K562 (cell line): ENCODE results near the gene ANXA3. TPM values are rescaled to one million over a fixed set of nuclear protein-coding genes. Genes with fewer than 3 reads are reported as not detected.
A peak's percentile ranks its signal among the peaks of the same experiment; 100 is the strongest.

Source experiments
- ARNT ChIP-seq, 2 experiments: fragments of 450-650 bp; IDR thresholded peaks; 2 replicates each; pipeline ENCODE4 v1.6.1; 2016; ENCODE audit warnings: mild to moderate bottlenecking in 1 of 2
- ATF4 ChIP-seq: fragments of 450-650 bp; formaldehyde crosslinking; IDR thresholded peaks from 2 replicates; pipeline ENCODE4 v1.4.0; 2022; ENCODE audit warnings: mild to moderate bottlenecking, moderate library complexity
- CC2D1A ChIP-seq: fragments of 450-650 bp; IDR thresholded peaks from 2 replicates; pipeline ENCODE4 v1.6.1; 2017; ENCODE audit warnings: mild to moderate bottlenecking
- LEF1 ChIP-seq: fragments of 450-650 bp; IDR thresholded peaks from 2 replicates; pipeline ENCODE4 v1.6.1; 2016; ENCODE audit warnings: mild to moderate bottlenecking
- MAFF ChIP-seq: IDR thresholded peaks from 2 replicates; pipeline ENCODE4 v1.6.1; 2012; ENCODE audit warnings: low read length, improper control_type of control experiment
- NR2C2 ChIP-seq, 2 experiments: fragments of 200-800 bp in 1 of 2; sonication (Bioruptor generic) in 1 of 2; sonication (generic) in 1 of 2; formaldehyde crosslinking in 1 of 2; IDR thresholded peaks; 2 replicates each; pipeline versions ENCODE4 v1.6.1 to v1.8.0; 2016 to 2022; ENCODE audit warnings: mild to moderate bottlenecking in 1 of 2, missing compliant biosample characterization in 1 of 2, missing genetic modification characterization in 1 of 2, missing genetic modification reagents in 1 of 2
- SAFB ChIP-seq: fragments of 200-400 bp; formaldehyde crosslinking; IDR thresholded peaks from 2 replicates; pipeline ENCODE4 v1.6.1; 2017; ENCODE audit warnings: low read depth, low read length, borderline replicate concordance
- TCF3 ChIP-seq: sonication (generic); formaldehyde crosslinking; IDR thresholded peaks from 2 replicates; pipeline ENCODE4 v1.4.0; 2020; ENCODE audit warnings: mild to moderate bottlenecking, missing genetic modification reagents
- ZBTB2 ChIP-seq: fragments of 450-650 bp; IDR thresholded peaks from 2 replicates; pipeline ENCODE4 v1.6.1; 2016; ENCODE audit warnings: antibody characterized with exemption
- ZBTB40 ChIP-seq, 2 experiments: fragments of 450-650 bp in 1 of 2; sonication (generic) in 1 of 2; formaldehyde crosslinking in 1 of 2; IDR thresholded peaks; 2 replicates each; pipeline versions ENCODE4 v1.7.1 to v1.9.0; 2016 to 2022; ENCODE audit warnings: inconsistent platforms in 1 of 2, mild to moderate bottlenecking in 1 of 2, missing genetic modification reagents in 1 of 2
- ZNF197 ChIP-seq: fragments of 200-800 bp; sonication (Bioruptor generic); IDR thresholded peaks from 2 replicates; pipeline ENCODE4 v1.6.1; 2016; ENCODE audit warnings: low read depth, missing genetic modification characterization, missing compliant biosample characterization
- ZNF561 ChIP-seq: fragments of 450-650 bp; formaldehyde crosslinking; conservative IDR thresholded peaks from 2 replicates; pipeline ENCODE4 v1.4.0; 2020; ENCODE audit warnings: mild to moderate bottlenecking, moderate library complexity
- ZNF639 ChIP-seq, 2 experiments: fragments of 200-800 bp in 1 of 2; sonication (Bioruptor generic) in 1 of 2; sonication (generic) in 1 of 2; formaldehyde crosslinking in 1 of 2; IDR thresholded peaks in 1 of 2; conservative IDR thresholded peaks in 1 of 2; 2 replicates each; pipeline versions ENCODE4 v1.5.0 to v1.6.1; 2016 to 2020; ENCODE audit warnings: missing compliant biosample characterization in 1 of 2, missing genetic modification characterization in 1 of 2, missing genetic modification reagents in 1 of 2
- polyA plus RNA-seq, 8 experiments: library from polyadenylated mRNA; depleted of rRNA in 4 of 8; stranded (reverse) in 5 of 8; unstranded in 3 of 8; fragments of >200 nt; fragmentation: Nextera tagmentation in 2 of 8; fragmentation: Illumina TruSeq in 1 of 8; extraction: Ambion mirVana in 2 of 8; extraction: Trizol in 1 of 8; gene quantifications; 2 replicates each; pipeline versions ENCODE4 v1.2.1 to v1.2.3, GENCODE V29; 2011 to 2014; ENCODE audit warnings: inconsistent platforms in 1 of 8, missing spikeins in 1 of 8
- total RNA-seq, 7 experiments: library from RNA; depleted of rRNA in 6 of 7; stranded (reverse); fragments of >200 nt in 6 of 7; fragmentation: Illumina TruSeq in 2 of 7; extraction: Trizol in 2 of 7; gene quantifications; 2 replicates each; pipeline versions ENCODE4 v1.2.1 to v1.2.3, GENCODE V29; 2011 to 2021; ENCODE audit warnings: low replicate concordance in 1 of 7

Gene ANXA3
- total and polyA plus RNA-seq, 9 of the 15 experiments (the other 6 are each of a cell fraction or from before 2014, with no cell fraction given): 6.3 to 15.5 (median 9.8) TPM

GRCh38 chr4:78610546-78611214 is 59.1 kb downstream of the ANXA3 start (continued):
- TF ChIP-seq ZBTB2: peak; percentile 26; the same call in 1 of the 2 replicates
- TF ChIP-seq ZBTB40 (IDR thresholded peaks at IDR 0.05): 0 out of 2 replicates have a peak, but pooled peaks have one; percentile 33
- TF ChIP-seq ZBTB40 (CRISPR knock-in tag; IDR thresholded peaks at IDR 0.05): no peak
- TF ChIP-seq CC2D1A: peak; percentile 49; the same call in 1 of the 2 replicates
- 0 out of 2 replicates have a peak, but pooled peaks have one; percentile 17 for TF ChIP-seq ZNF561 (CRISPR knock-in tag)
- no peak for TF ChIP-seq NR2C2 (CRISPR knock-in tag; IDR thresholded peaks at IDR 0.05)
- peak; percentile 60; the same call in 1 of the 2 replicates for TF ChIP-seq NR2C2 (tag; IDR thresholded peaks at IDR 0.05)
- TF ChIP-seq LEF1: peak; percentile 96
- no peak for TF ChIP-seq SAFB
- TF ChIP-seq TCF3 (CRISPR knock-in tag): peak; percentile 95
- TF ChIP-seq ZNF639 (CRISPR knock-in tag; conservative IDR thresholded peaks at IDR 0.05 in 1 of 2, IDR thresholded peaks at IDR 0.05 in 1 of 2): peak in 1 of 2 experiments; percentile 80; a peak in 2 of 4 replicates
- TF ChIP-seq ARNT (IDR thresholded peaks at IDR 0.05): peak in 1 of 2 experiments; percentile 52; a peak in 2 of 4 replicates
- peak; percentile 19; the same call in 1 of the 2 replicates for TF ChIP-seq ATF4 (CRISPR knock-in tag)
- no peak for TF ChIP-seq ZNF197 (CRISPR knock-in tag)
- TF ChIP-seq MAFF: peak; percentile 4; the same call in 1 of the 2 replicates
